Right atrium auricular region (tissue), 2 donors: Measurements from ENCODE around the gene AJM1. TPM values are rescaled to one million over a fixed set of nuclear protein-coding genes. Genes with fewer than 3 reads are reported as not detected.

Experiments
- DNase-seq: peaks from one replicate; pipeline ENCODE4 v3.0.0-alpha.2; 2019; ENCODE audit warnings: low spot score
- H3K27ac ChIP-seq, 2 donors: fragments of 200-600 bp; sonication (generic); 1 replicate in 1 of 2; 2 replicates in 1 of 2; pipeline ENCODE4 v1.5.1; 2016 to 2019
- H3K27me3 ChIP-seq, 2 donors: fragments of 200-600 bp; sonication (generic); one replicate each; pipeline versions ENCODE4 v1.5.1 to v1.6.0; 2017 to 2019
- H3K36me3 ChIP-seq: fragments of 200-600 bp; sonication (generic); one replicate; pipeline ENCODE4 v1.5.1; 2016
- H3K4me1 ChIP-seq, 2 donors: fragments of 200-600 bp; sonication (generic); one replicate each; pipeline versions ENCODE4 v1.5.1 to v1.6.0; 2017 to 2019
- H3K4me3 ChIP-seq, 2 donors: fragments of 200-600 bp; sonication (generic); 1 replicate in 1 of 2; 2 replicates in 1 of 2; pipeline ENCODE4 v1.5.1; 2017 to 2019; ENCODE audit warnings: mild to moderate bottlenecking in 1 of 2, moderate library complexity in 1 of 2
- H3K9me3 ChIP-seq, 2 donors: fragments of 200-600 bp; sonication (generic); one replicate each; pipeline ENCODE4 v1.5.1; 2019
- CTCF ChIP-seq, 2 donors: fragments of 200-600 bp; sonication (generic); IDR thresholded peaks; one replicate each; pipeline ENCODE4 v1.5.1; 2019; ENCODE audit warnings: antibody characterized with exemption in 2 of 2
- total RNA-seq, 2 donors: library from RNA; depleted of rRNA; stranded (reverse); fragments of >200 nt; gene quantifications; one replicate each; pipeline ENCODE4 v1.1.0, GENCODE V29; 2016

AJM1 gene
- total RNA-seq, 2 donors from 2014 or later, result 2.7 to 3.0 TPM

DNA sequence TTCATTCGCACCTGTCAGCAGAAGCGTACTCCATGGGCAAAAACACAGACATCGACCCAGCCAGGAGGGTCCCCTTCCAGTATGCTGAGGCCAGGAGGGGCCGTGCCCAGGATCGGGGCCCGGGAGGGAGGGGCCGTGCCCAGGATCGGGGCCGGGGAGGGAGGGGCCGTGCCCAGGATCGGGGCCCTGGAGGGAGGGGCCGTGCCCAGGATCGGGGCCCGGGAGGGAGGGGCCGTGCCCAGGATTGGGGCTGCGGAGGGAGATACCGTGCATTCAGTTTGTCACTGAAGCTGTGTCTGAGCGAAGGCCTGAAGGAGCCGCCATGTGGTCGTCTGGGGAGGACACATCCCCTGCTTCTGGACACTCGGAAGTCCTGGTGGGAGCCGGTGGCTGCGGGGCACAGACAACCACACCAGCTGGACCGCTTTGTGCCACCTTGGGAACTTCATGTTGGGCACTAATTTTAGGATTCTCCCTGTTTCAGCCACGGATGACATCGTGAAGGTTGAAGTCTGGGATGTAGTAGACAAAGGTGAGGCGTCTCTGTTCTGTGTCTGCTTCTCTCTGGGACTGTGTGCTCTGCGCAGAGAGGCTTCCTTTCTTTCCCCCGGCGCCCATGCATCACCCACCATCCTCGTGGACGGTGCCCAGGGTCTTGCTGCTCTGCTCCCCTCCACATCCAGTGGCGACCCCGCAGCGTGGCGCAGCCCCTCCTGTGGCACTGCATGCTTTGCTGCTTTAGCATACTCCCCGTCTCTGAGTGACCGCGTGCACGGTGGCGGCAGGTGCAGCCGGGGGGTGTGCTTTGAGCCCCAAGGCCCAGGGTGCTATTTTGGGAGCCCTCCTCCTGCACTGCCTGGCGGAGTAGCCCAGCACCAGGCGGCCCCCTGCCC, 16.7 kb upstream of the AJM1 start:
- H3K27me3 ChIP-seq, result no peaks in the 10 kb centered on the region
- no peak for TF ChIP-seq CTCF (IDR thresholded peaks at IDR 0.05)
- DNase-seq, result no peak
- no peak overlapping the region for H3K4me3 ChIP-seq
- H3K9me3 ChIP-seq, result no peaks in the 10 kb centered on the region
- no peak overlapping the region for H3K27ac ChIP-seq
- peaks cover 0 to 16% of the 10 kb centered on the region in 2 donors for H3K4me1 ChIP-seq
- H3K36me3 ChIP-seq, result peaks cover 55% of the 10 kb centered on the region

DNA sequence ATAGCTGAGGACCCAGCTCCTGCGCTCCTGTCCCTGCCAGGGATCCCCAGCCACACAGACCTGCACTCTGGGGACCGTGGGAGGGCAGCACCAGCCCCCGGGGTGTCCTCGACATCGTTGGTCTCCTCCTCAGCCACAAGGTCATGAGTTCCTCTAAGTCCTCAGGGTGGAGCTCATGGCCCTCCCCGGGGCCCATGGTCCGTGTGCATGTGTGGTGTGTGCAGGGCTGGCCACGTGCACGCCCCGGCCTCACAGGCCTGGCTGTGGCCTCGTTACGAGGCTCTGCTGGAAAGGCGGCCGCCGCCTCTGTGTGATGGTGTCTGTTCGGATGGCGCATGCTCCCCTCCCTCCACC, 16.1 kb upstream of the AJM1 start:
- no peak for DNase-seq

GRCh38 chr9:136826703-136827582, 15.3 kb upstream of the AJM1 start:
- H3K27ac ChIP-seq, result no peak overlapping the region
- peaks cover 68% of the 10 kb centered on the region for H3K36me3 ChIP-seq
- H3K4me3 ChIP-seq, result no peak overlapping the region
- peaks cover 0 to 2% of the 10 kb centered on the region in 2 donors for H3K4me1 ChIP-seq
- DNase-seq, result no peak
- TF ChIP-seq CTCF (IDR thresholded peaks at IDR 0.05), result no peak
- H3K27me3 ChIP-seq, result no peaks in the 10 kb centered on the region
- H3K9me3 ChIP-seq, result no peaks in the 10 kb centered on the region

More for the DNA sequence above, 16.1 kb upstream of the AJM1 start:
- no peaks in the 10 kb centered on the region for H3K27me3 ChIP-seq
- H3K4me1 ChIP-seq, result peaks cover 0 to 10% of the 10 kb centered on the region in 2 donors
- no peak overlapping the region for H3K4me3 ChIP-seq
- no peak for TF ChIP-seq CTCF (IDR thresholded peaks at IDR 0.05)
- peaks cover 60% of the 10 kb centered on the region for H3K36me3 ChIP-seq
- H3K9me3 ChIP-seq, result no peaks in the 10 kb centered on the region
- H3K27ac ChIP-seq, result no peak overlapping the region

GRCh38 chr9:136827794-136828473, 14.3 kb upstream of the AJM1 start:
- DNase-seq, result no peak
- no peak overlapping the region for H3K27ac ChIP-seq
- H3K36me3 ChIP-seq, result peaks cover 76% of the 10 kb centered on the region
- no peak for TF ChIP-seq CTCF (IDR thresholded peaks at IDR 0.05)
- H3K4me3 ChIP-seq, result no peak overlapping the region
- no peaks in the 10 kb centered on the region for H3K27me3 ChIP-seq
- no peaks in the 10 kb centered on the region for H3K9me3 ChIP-seq
- H3K4me1 ChIP-seq, result no peaks in the 10 kb centered on the region

DNA sequence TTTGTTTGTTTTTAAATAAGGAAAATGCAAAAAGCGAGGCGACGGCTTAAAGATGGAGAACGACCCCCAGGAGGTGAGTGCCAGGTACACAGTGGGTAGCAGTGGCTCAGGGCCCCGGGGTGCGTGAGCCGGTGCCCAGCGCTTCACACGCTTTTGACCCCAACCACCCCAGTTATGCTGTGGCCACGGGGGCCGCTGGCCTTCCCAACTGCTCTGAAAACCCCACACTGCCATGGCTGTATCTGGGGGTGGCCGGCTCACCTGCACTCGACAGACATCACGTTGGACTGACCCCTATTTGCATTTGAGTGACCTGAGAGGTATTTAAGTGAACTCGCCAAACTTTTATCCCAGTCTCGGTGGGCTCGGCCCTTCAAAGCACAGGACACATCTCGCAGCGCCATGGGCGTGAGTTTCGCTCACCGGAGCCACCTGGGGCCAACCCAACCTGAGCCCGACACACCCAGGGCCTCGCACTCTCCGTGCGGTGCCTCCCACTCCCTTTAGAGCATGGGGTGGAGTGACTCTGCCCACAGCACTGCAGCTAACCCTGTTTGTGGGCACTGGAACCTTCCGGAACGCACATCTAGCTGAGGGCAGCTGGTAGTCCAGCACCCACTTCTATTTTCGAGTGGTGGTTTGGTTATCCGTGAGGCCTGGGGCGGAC, 13.7 kb upstream of the AJM1 start:
- no peak overlapping the region for H3K4me3 ChIP-seq
- H3K27me3 ChIP-seq, result no peaks in the 10 kb centered on the region
- no peak overlapping the region for H3K27ac ChIP-seq
- H3K36me3 ChIP-seq, result peaks cover 73% of the 10 kb centered on the region
- DNase-seq, result no peak
- no peaks in the 10 kb centered on the region for H3K4me1 ChIP-seq
- no peak for TF ChIP-seq CTCF (IDR thresholded peaks at IDR 0.05)
- no peaks in the 10 kb centered on the region for H3K9me3 ChIP-seq
